DLD1 (cell line): Measurements from ENCODE around the gene HYAL3.
"Not testable (repeated sequence)": the region's sequence is repeated elsewhere in the genome, so short reads cannot be mapped to it uniquely, and the experiment has no call there.

Source experiments
- in situ Hi-C: cut with HindIII; loops from 2 replicates; pipeline ENCODE4 v1.10.0; 2017; ENCODE audit warnings: low sequenced_read_pairs

Gene HYAL3

DNA sequence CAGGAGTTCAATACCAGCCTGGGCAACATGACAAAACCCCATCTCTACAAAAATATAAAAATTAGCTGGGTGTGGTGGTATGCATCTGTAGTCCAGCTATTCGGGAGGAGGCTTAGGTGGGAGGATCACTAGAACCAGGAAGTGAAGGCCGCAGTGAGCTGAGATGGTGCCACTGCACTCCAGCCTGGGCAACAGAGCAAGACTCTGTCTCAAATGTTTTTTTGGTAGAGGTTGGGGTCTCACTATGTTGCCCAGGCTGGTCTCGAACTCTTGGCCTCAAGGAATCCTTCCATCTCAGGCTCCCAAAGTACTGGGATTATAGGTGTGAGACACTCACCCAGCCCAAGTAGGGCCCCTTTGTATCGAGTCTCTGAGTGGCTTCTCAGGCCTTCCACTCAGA lies 5.1 kb downstream of the HYAL3 start:
- in situ Hi-C loops: no loop called here

DNA sequence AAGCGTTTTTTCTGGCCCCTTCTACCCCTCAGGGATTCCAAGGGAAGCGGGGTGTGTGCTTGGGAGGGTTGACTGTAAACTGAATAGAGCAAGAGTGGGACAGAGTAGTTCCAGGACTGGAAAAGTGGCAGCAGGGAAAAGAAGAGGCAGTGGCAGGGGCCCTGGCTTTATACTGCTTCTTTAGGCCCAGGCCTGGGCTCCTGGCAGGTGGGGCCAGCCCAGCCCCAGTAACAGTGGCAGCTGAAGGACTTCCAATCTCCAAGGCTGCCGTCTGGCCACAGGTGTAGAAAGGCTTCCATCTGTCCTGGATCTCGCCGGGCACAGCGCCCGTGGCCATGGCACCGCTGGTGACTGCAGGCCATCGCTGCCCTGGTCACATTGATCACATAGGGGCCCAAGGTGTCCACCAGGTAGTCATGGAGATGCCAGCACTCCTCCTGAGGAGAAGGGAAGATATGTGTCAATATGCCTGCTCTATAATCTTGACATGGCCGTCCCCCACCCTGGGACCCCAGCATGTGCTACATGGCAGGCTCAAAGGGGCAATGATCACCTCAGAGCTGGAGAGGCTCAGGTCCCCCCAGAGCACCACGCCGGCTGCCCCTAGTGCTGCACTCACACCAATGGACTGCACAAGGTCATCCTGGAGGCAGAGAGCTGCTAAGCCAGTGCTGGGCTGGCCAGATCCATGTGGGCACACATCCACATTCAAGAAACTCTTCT lies 6.0 kb downstream of the HYAL3 start:
- in situ Hi-C loops: no loop called here

DNA sequence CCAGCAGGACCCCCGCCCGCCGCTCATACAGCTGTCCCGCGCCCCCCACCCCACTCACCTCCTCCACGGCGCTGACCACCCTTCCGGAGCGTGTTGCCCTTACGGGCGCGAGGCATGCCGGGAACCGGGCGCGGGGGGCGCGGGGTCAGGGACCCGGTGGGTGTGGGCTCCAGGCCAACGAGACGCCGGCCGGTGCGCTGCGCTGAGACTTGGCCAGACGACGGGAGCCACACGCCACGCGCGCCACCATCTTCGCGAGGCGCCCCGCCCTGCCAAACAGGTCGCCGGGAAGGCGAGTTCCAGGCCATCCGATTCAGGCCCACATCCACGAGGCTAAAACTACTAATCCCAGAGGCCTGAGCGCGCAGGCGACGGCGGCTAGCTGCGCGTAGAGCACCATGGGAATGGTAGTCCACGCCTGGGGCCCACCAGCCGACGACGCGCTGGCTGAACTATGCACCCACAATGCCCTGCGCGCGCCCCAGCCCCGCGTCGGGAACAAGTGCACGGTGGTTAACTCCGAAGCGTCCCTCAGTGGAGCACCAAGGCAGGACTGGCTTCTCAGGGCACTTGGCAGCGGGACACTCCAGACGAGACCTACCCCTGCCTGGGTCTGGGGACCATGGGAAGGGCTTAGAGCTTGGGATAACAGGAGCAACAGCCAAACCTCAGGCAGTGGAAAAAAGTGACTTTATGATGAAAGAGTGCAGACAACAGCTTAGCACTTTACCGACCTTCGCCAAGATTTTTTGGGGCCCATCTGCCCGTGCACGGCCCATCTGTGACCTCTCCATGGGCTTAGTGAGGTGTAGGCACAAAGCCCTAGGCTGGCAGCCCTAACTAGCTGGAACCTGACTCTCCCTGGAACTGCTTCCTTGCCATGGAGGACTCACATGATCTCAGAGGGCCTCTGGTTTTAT lies 6.8 kb downstream of the HYAL3 start, which contains the start of gene IFRD2:
TSS of gene IFRD2 (minus strand) at position 271 of the 920 bp plus-strand sequence. CDS start at position 116, 155 bp downstream.
- in situ Hi-C loops: no loop called here

DNA sequence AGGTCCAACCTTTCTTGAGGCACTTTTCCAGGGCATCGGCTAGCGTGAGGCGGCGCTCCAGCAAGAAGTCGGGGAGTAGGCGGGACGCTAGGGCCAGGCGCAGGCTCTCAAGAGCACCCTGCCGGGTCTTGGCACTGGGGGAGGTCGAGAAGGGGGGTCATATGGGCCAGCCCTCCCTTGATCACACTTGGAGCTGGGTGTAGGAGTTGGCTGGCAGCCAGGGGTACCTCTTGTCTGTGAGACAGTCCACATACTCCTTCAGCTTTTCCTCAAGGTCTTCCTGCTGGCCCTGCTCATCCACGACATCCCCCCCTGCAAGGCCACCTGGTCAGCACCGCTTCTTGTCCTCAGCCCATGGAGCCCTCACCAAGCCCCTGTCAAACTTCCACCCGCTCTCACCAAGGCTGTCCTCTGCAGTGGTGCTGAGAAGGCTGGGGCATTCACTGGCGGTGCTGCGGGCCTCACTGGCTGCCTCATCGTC lies 9.0 kb downstream of the HYAL3 start:
- in situ Hi-C loops: no loop called here

DNA sequence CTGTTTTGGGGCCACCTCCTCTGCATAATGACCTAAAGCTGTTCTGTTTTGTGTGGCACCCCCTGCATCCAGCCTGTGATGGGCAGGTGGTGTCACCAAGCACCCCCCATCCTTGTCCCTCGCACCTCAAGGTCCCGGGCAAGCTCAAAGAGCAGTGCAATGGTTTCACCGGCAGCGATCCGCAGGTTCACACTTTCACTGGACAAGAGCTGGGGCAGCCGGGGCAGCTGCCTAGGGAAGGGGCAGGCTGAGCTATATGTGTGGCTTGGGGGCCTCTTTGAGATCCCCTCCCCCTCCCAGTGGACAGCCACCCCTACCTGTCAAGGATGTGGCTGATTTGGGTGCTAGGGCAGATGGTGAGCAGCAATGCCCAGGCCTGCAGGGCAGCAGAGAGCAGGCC lies 10.1 kb downstream of the HYAL3 start:
- in situ Hi-C loops: no loop called here

DNA sequence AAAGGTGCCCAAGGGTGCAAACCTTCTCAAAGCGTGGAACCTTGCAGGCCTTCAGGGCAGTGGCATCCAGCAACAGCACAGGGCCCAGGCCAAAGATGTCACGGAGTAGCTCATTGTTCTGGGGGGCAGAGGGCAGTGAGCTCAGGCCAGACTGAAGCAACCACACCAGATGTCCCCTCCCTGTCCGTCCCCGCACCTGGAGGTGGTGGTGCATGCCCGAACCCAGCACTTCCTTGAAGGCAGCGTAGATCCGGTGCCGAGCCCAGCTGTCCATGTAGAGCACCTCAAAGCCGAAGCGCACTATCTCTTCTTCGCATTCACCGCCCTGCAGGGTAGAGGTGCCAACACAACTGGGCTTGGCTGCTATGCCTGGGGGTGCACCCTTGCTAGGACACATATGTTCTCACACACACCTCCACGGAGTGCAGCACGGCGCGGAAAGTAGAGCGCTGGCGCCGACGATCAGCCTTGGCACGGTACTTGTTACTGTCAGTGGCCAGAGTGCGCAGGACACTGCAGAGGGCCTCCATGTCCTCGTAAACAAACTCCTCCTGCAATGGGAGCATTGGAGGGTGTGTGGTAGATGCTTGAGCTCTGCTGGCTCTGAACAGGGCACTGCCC lies 10.7 kb downstream of the HYAL3 start:
- in situ Hi-C loops: no loop called here

DNA sequence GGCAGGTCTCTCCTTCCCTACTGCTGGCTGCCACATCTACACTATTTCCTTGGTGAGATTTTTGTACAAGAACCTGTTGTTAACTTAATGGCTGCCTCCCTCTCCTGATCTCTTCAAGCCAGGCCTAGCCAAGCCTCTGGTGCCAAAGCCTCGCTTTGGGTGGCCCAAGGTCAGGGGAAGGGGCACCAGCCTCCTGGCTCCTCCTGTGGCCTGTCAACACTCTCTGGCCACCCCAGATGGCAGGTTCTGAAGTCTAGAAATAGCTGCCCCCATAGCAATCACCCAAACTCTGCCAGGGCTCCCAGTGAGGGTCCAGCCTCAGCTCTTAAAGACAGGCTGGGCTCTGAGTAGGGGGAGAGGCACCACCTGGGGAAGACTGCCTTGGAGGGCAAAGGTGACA lies 11.9 kb downstream of the HYAL3 start:
- in situ Hi-C loops: no loop called here

DNA sequence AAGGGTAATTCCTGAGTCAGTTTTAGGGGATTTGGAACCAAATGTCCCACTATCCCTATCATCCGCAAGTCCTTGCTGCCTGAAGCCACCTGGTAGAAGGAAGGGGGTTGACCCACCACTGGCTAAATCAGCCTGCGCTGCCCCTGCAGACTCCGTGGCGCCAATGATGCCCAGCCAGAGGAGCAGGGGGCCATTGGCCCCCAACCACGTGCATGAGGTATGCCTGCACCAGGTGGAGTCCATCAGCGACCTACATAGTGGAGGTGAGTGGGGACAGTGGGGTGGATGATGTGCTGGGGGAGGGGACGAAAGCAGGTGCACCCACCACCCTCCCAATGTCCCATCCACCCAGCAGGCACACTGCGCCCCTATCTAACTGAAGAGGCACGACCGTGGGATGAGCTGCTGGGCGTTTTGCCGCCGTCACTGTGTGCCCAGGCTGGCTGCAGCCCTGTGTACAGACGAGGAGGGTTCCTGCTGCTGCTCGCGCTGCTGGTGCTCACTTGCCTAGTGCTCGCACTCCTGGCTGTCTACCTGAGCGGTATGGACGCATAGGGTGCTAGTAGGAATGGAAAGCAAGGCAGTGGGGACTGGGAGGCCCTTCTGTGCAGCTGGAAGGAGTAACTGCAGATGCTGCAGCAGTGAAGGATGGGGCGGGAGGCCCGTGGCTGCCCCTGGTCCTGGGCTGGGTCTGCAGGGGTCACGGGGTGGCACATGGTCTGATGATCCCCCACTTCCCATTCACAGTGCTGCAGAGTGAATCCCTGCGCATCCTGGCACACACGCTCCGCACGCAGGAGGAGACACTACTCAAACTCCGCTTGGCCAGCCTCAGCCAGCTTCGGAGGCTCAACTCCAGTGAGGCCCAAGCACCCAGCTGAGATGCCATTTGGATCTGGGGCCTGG lies 12.6 kb downstream of the HYAL3 start:
- in situ Hi-C loops: no loop called here

DNA sequence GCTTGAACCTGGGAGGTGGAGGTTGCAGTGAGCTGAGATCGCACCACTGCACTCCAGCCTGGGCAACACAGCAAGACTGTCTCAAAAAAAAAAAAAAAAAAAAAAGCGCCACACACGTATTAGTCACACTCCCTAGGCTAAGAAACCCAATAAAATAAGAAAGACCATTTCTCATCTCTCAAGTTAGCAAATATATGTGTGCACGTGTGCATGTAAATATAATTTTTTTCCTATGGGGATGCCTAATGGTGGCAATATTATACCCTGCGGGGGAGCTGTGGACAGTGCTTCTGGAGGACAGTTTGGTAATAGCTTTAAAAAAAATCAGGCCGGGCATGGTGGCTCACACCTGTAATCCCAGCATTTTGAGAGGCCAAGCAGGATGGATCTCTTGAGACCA lies 15.1 kb downstream of the HYAL3 start:
- in situ Hi-C loops: not testable (repeated sequence)

DNA sequence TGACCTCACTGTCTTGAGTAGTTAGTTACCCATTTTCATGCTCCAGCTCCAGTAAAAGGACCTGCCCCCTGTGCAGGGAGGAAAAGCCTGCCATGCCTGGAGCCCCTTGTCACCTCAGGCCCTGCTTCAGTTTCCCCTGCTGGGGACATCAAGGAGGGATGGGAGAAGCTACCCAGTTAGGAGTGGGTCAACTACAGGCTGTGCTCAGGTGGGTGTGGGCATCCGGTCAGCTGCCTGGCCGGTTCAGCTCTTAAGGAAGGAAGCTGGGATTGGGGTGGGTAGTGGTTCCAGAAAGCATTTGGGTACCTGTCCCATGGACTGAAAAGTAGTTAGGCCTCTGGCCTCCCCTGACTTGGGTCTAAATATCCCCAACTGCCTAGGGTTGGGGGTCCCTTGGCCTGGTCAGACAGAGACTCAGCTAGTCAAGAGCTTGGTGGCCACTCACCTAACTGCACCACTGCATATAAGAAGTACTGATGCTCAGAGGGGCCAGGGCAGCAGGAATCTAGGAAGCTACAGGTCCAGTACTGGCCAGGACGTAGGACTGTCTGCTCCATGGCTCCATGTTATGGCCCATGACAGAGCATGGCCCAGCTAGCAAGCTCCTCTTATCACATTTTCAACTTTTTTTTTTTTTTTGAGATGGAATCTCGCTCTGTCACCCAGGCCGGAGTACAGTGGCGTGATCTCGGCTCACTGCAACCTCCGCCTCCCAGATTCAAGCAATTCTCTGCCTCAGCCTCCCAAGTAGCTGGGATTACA lies 19.8 kb downstream of the HYAL3 start:
- in situ Hi-C loops: no loop called here

DNA sequence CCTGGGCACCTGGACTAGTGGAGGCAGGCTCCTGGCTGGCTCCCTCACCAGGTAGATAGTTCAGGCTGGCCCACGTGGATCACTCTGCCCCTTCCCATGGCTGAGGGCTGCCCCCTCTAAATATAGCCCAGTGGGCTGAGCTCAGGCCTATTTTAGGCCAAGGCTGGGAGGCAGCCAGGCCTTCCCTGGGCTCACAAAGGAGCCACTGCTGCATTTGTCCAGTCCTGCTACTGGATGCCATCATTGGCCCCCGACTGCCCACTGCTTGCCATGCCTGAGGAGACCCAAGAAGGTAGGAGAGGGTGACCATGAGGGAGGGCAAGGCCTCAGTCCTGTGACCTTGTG lies 20.4 kb downstream of the HYAL3 start, which contains the start of gene LSMEM2:
TSS of gene LSMEM2 (plus strand) at position 208 of the 345 bp plus-strand sequence. CDS start at position 235, 27 bp downstream.
- in situ Hi-C loops: no loop called here

DNA sequence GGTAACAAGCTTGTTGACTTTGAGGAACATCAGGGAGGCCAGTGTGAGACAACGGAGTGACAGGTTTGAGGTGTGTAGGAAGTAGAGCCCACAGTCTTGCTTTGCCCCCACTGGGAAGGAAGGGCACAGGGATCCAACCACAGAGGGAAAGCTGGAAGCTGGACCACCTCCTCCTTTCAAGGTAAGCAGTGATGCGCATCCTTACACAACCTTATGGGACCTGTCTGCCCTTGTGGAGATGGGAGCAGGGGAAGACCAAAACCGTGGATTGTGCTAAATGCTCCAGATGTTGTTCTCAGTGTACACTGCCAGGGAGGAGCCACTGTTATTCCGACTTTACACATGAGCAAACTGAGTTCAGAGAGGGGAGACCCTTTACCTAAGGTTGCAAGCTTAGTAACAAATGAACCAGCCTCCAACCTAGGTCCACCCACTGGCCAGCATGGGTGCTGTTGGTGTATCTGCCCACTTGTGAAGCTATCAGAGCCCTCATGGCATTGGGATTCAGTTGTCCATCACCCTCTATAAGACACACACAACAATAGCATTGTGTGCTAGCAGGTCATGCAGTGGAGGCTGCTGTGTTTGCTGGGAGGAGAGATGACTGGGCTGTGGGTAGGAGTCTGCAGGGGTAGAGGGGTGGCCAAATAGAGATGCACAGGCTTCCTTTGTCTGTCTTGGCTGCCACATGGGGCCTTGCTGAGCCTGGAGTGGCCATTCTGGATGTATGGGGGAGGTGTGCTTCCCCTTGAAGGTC lies 20.9 kb downstream of the HYAL3 start:
- in situ Hi-C loops: no loop called here

DNA sequence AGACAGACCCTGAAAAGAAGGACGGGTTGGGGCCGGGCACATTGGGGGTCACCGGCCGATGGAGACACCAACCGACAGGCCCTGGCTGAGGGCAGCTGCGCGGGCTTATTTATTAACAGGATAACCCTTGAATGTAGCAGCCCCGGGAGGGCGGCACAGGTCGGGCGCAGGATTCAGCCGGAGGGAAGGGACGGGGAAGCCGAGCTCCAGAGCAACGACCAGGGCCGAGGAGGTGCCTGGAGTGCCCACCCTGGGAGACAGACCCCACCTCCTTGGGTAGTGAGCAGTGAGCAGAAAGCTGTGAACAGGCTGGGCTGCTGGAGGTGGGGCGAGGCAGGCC lies 22.5 kb downstream of the HYAL3 start:
- in situ Hi-C loops: no loop called here

DNA sequence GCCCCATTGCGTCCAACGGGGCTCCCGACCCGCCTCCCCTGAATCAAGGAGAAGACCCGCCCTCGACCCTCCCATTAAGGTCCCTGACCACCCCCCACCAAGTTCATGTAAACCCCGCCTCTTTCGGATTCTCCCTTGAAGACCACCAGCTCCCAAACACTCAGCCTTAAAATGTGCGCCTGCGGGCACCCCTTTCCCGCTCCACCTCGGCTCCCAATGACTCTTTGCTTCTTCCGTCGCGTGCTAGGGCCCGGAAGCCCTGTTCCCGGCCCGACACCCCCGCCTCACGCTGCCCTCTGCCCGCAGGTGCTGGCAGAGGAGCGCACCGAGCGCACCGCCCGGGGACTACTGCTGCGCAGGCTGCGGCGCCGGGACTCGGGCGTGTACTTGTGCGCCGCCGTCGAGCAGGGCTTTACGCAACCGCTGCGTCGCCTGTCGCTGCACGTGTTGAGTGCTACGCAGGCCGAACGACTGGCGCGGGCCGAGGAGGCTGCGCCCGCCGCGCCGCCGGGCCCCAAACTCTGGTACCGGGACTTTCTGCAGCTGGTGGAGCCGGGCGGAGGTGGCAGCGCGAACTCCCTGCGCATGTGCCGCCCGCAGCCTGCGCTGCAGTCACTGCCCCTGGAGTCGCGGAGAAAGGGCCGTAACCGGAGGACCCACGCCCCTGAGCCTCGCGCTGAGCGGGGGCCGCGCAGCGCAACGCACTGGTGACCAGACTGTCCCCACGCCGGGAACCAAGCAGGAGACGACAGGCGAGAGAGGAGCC lies 23.0 kb downstream of the HYAL3 start:
- in situ Hi-C loops: no loop called here

DNA sequence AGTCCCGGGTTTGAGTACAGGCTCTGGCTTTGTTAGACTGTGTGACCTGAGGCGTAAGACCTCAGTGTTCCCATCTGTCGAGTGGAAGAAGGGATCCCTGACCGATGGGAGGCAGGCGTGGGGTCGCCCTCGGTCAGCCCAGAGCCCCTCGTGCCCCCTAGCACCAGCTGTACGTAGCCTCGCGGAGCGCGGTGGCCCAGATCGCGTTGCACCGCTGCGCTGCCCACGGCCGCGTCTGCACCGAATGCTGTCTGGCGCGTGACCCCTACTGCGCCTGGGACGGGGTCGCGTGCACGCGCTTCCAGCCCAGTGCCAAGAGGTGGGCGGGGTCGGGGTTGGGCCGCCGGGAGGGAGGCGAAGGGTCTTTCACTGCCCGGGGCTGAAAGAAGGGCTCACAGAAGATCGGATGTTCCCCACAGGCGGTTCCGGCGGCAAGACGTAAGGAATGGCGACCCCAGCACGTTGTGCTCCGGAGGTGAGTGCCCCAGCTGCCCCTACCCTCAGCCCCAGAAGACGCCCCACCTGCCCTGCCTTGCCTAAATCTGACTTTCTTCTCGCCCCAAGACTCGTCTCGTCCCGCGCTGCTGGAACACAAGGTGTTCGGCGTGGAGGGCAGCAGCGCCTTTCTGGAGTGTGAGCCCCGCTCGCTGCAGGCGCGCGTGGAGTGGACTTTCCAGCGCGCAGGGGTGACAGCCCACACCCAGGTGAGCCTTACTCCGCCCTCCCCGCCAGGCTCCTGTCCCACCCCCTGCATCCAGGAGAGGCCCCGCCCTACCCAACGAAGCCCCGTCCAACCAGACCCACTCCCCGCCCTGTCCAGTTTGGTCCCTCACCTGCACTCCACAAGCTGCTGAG lies 23.8 kb downstream of the HYAL3 start:
- in situ Hi-C loops: no loop called here

DNA sequence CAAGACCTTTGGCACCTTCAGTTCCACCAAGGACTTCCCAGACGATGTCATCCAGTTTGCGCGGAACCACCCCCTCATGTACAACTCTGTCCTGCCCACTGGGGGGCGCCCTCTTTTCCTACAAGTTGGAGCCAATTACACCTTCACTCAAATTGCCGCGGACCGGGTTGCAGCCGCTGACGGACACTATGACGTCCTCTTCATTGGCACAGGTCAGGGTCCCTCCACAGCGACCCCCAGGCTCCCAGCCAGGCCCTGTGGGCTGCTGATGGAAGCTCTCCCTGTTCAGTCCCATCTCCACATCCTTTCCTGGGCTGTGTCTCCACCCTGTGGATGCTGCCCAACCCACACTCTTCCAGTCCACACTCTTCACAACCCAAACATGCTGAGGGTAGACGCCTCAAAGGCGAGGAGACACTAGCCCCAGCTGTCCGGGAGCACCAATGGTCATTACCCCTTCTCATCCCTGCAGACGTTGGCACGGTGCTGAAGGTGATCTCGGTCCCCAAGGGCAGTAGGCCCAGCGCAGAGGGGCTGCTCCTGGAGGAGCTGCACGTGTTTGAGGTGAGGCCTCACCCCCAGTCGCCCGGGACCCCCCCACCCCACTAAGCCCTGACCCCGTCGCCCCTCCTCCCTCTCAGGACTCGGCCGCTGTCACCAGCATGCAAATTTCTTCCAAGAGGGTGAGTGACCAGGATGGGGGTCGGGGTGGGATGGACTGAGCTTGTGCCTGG lies 24.7 kb downstream of the HYAL3 start:
- in situ Hi-C loops: no loop called here

DNA sequence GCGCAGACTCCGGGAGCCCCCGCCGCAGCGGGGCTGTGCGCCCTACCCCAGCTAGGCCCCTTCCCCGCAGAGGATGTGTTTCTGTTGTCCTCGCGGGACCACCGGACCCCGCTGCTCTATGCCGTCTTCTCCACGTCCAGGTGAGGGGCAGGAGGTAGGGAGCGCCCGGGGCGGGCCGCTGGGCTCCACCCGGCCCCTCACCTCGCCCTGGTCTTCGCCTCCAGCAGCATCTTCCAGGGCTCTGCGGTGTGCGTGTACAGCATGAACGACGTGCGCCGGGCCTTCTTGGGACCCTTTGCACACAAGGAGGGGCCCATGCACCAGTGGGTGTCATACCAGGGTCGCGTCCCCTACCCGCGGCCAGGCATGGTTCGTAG lies 25.5 kb downstream of the HYAL3 start:
- in situ Hi-C loops: no loop called here
